ENCODE data around the gene ALAS1.

Gene ALAS1

DNA sequence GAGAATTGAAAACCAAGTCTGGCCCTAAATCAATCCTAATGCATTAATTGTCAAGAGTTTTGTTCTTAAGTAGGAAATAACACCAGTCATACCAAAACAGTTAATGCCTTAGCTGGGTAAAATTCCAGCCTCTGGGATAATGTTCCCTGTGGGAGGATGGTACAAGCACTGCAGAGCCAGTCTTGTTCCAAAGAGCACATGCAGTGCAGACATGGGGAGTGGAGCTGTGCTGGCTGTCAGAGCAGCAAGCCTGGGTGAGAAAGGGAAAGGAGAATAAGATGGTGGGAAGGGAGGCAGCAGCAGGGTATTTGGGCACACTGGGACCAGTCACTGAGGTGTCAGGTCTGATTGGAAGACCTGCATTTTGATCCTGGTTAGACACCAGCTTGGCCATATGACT, 12.1 kb downstream of the ALAS1 start:
- Histone ChIP-seq H3K4me1 (ENCODE audit: control insufficient read depth, insufficient read depth, low read length) (no peaks in the 10 kb centered on the region), H3K27ac (ENCODE audit: low read depth, low read length) (no peak overlapping the region), H3K36me3 (ENCODE audit: control insufficient read depth, insufficient read depth, low read length) (peaks cover 60% of the 10 kb centered on the region), H3K27me3 (ENCODE audit: control insufficient read depth, insufficient read depth, low read length) (no peaks in the 10 kb centered on the region), H3K4me3 (ENCODE audit: low read length) (no peak overlapping the region), H3K9ac (ENCODE audit: low read length) (no peak overlapping the region)

DNA sequence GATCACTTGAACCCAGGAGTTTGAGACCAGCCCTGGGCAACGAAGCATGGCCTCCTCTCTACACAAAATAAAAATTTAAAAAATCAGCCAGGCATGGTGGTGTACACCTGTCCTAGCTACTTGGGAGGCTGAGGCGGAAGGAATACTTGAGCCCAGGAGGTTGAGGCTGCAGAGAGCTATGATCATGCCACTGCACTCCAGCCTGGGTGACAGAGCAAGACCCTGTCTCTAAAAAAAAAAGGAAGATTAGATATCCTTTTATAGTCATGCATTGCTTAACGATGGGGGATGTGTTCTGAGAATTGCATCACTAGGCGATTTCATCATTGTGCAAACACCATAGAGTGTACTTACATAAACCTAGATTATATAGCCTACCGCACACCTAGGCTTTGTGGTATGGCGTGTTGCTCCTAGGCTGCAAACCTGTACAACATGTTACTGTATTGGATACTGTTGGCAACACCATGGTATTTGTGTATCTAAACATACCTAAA, 12.6 kb downstream of the ALAS1 start:
- H3K4me1 ChIP-seq (ENCODE audit: control insufficient read depth, insufficient read depth, low read length) = no peaks in the 10 kb centered on the region
- H3K27ac ChIP-seq (ENCODE audit: low read depth, low read length) = no peak overlapping the region
- no peak overlapping the region for H3K9ac ChIP-seq (ENCODE audit: low read length)
- no peak overlapping the region for H3K4me3 ChIP-seq (ENCODE audit: low read length)
- H3K27me3 ChIP-seq (ENCODE audit: control insufficient read depth, insufficient read depth, low read length) = no peaks in the 10 kb centered on the region
- peaks cover 60% of the 10 kb centered on the region for H3K36me3 ChIP-seq (ENCODE audit: control insufficient read depth, insufficient read depth, low read length)

DNA sequence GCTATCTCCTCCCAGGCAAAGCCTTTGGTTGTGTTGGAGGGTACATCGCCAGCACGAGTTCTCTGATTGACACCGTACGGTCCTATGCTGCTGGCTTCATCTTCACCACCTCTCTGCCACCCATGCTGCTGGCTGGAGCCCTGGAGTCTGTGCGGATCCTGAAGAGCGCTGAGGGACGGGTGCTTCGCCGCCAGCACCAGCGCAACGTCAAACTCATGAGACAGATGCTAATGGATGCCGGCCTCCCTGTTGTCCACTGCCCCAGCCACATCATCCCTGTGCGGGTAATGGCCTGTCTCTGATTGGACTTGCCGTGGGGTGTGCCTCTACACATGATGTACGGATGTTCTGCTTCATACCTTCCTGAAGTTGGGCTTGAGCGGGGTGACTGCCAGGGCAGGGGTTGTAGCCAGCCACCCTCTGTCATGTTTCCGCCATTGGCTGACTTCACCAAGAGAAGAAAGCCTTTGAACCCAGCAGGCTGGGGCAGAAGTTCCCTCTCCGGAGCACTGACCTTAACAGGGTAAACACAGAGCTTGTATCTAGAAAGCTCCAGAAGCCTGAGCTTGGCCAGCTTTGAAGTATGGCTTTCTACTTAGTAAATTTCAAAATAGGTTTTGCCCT, 13.4 kb downstream of the ALAS1 start:
- Histone ChIP-seq H3K27ac (ENCODE audit: low read depth, low read length) (no peak overlapping the region), H3K4me3 (ENCODE audit: low read length) (no peak overlapping the region), H3K27me3 (ENCODE audit: control insufficient read depth, insufficient read depth, low read length) (no peaks in the 10 kb centered on the region), H3K36me3 (ENCODE audit: control insufficient read depth, insufficient read depth, low read length) (peaks cover 55% of the 10 kb centered on the region), H3K4me1 (ENCODE audit: control insufficient read depth, insufficient read depth, low read length) (peaks cover under 1% of the 10 kb centered on the region), H3K9ac (ENCODE audit: low read length) (no peak overlapping the region)

DNA sequence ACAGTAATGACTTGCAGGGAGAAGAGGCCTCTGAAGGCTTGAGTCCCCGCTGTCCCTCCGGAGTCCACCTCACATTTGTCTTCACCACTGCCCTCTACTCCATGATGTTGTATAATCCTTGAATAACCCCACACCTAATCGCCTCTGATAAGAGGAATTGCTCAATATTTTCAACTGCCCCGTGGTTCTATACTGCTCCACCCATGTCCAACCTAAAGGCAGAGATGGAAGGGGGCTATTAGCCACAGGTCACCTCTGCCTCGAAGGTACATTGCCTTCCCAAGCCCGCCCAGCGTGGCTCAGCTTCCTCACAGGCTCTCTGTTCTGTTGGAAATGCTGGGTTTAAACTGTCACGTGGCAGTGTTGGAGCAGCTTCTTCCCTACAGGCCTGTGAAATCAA, 15.0 kb downstream of the ALAS1 start:
- Histone ChIP-seq H3K4me1 (ENCODE audit: control insufficient read depth, insufficient read depth, low read length) (peaks cover 7% of the 10 kb centered on the region), H3K27me3 (ENCODE audit: control insufficient read depth, insufficient read depth, low read length) (no peaks in the 10 kb centered on the region), H3K27ac (ENCODE audit: low read depth, low read length) (no peak overlapping the region)

DNA sequence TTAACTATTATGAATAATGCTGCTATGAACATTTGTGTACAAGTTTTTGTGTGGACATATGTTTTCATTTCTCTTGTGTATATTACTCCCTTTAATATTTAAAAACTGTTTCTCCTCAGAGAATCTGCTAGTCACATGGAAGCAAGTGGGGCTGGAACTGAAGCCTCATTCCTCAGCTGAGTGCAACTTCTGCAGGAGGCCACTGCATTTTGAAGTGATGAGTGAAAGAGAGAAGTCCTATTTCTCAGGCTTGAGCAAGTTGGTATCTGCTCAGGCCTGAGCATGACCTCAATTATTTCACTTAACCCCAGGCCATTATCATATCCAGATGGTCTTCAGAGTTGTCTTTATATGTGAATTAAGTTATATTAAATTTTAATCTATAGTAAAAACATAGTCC, 15.9 kb downstream of the ALAS1 start:
- no peak overlapping the region for H3K27ac ChIP-seq (ENCODE audit: low read depth, low read length)
- no peak overlapping the region for H3K9ac ChIP-seq (ENCODE audit: low read length)
- H3K4me1 ChIP-seq (ENCODE audit: control insufficient read depth, insufficient read depth, low read length) = peaks cover 7% of the 10 kb centered on the region
- H3K27me3 ChIP-seq (ENCODE audit: control insufficient read depth, insufficient read depth, low read length) = no peaks in the 10 kb centered on the region
- no peak overlapping the region for H3K4me3 ChIP-seq (ENCODE audit: low read length)
- H3K36me3 ChIP-seq (ENCODE audit: control insufficient read depth, insufficient read depth, low read length) = peaks cover 44% of the 10 kb centered on the region

More for the DNA sequence above, 15.0 kb downstream of the ALAS1 start:
- Histone ChIP-seq H3K36me3 (ENCODE audit: control insufficient read depth, insufficient read depth, low read length) (peaks cover 46% of the 10 kb centered on the region), H3K4me3 (ENCODE audit: low read length) (no peak overlapping the region), H3K9ac (ENCODE audit: low read length) (no peak overlapping the region)

DNA sequence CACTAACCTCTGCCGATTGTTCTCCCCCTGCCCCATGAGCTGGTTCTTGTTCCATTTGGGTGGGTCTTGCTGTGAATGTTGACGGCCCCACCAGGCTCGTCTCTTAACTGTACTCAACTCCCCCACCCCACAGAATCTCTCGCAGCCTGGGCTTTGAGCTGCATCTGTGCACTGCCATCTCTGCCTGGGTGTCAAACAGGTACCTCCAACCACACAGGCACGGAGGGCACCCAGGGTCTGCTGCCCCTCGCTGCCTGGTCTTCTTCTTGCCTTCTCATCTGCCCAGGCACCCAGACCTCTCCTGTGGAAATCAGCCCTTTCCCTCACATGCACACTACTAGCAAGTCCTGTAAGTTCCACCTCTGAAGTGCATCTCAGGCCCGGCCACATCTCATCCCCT, 17.4 kb downstream of the ALAS1 start:
- peaks cover 7% of the 10 kb centered on the region for H3K4me1 ChIP-seq (ENCODE audit: control insufficient read depth, insufficient read depth, low read length)
- no peaks in the 10 kb centered on the region for H3K27me3 ChIP-seq (ENCODE audit: control insufficient read depth, insufficient read depth, low read length)
- H3K27ac ChIP-seq (ENCODE audit: low read depth, low read length) = no peak overlapping the region
- no peak overlapping the region for H3K4me3 ChIP-seq (ENCODE audit: low read length)
- no peak overlapping the region for H3K9ac ChIP-seq (ENCODE audit: low read length)
- peaks cover 37% of the 10 kb centered on the region for H3K36me3 ChIP-seq (ENCODE audit: control insufficient read depth, insufficient read depth, low read length)

DNA sequence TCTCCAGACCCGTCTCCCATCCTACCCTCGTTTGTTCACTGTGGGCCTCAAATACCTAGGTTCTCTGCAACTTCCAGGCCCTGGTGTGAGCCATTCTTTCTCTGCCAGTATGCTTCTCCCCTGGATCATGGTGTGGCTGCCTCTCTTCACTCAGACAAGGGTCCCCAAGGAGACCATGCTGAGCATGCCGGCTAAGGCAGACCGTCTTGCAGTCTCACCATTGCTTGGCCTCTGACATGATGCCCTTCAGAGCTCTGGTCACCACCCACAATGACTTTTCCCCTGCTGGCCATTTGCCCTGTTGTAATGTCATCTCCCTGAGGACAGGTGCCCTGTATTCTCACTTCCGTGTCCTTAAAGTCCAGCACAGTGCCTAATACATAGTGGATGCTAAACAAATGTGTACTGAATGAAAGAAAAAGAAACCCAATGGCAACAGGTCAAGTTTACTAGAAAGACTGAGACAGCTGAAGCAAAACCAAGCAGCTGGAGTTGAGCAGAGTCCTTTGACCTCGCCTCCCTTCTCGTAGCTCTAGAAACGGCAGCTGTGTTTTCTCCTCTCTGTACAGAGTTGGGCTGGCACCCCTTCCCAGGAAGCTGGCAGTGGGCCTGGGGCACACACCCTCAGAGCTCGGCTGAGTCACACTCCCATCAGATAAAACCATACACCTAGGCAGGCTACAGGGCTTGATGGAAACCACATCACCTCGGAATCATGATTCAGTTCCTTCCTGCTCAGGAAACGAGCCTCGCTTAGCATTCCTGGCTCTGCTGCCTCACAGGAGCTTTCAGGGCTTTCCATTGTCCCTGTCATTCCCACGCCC, 18.8 kb downstream of the ALAS1 start:
- peaks cover 7% of the 10 kb centered on the region for H3K4me1 ChIP-seq (ENCODE audit: control insufficient read depth, insufficient read depth, low read length)

DNA sequence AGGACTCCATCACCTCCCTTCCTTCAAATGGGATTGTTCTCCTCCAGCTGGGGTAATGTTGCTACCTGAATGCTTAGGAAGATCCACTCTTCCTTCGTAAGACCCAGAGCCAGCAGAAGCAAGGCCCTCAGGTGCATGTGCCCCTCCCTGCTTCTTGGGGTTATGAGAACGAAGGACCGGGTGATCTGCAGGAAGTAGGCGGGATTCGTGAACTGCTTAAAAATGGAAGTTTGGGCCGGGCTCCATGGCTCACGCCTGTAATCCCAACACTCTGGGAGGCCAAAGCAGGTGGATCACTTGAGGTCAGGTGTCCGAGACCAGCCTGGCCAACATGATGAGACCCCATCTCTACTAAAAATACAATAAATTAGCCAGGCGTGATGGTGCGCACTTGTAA, 19.4 kb downstream of the ALAS1 start:
- peaks cover 26% of the 10 kb centered on the region for H3K36me3 ChIP-seq (ENCODE audit: control insufficient read depth, insufficient read depth, low read length)
- H3K27ac ChIP-seq (ENCODE audit: low read depth, low read length) = peak overlapping the region; percentile 50
- no peak overlapping the region for H3K9ac ChIP-seq (ENCODE audit: low read length)
- peaks cover 7% of the 10 kb centered on the region for H3K4me1 ChIP-seq (ENCODE audit: control insufficient read depth, insufficient read depth, low read length)
- peak overlapping the region; percentile 39 for H3K4me3 ChIP-seq (ENCODE audit: low read length)
- H3K27me3 ChIP-seq (ENCODE audit: control insufficient read depth, insufficient read depth, low read length) = no peaks in the 10 kb centered on the region

More for the DNA sequence above, 18.8 kb downstream of the ALAS1 start:
- H3K36me3 ChIP-seq (ENCODE audit: control insufficient read depth, insufficient read depth, low read length) = peaks cover 26% of the 10 kb centered on the region
- no peak overlapping the region for H3K9ac ChIP-seq (ENCODE audit: low read length)
- H3K27ac ChIP-seq (ENCODE audit: low read depth, low read length) = peak overlapping the region; percentile 50
- peak overlapping the region; percentile 39 for H3K4me3 ChIP-seq (ENCODE audit: low read length)
- H3K27me3 ChIP-seq (ENCODE audit: control insufficient read depth, insufficient read depth, low read length) = no peaks in the 10 kb centered on the region

DNA sequence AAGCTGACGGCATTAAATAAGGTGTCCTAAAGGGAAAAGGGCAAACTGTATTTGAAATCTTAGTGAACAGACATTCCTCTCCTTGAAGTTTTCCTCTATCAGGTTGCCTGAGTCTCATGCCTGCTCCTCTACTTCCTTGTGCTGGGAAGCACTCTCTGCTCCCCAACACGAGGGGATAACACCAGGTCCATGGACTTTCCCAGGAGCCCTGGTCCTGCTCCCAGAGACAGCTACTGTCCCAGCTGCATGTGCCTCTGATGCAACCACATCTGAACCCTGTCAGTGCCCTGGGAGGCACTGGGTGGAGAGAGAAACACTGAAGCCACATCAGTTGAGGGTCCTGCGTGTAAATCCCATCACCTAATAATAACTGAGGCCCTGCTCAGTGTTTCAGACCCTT, 20.1 kb downstream of the ALAS1 start:
- no peak overlapping the region for H3K9ac ChIP-seq (ENCODE audit: low read length)
- no peak overlapping the region for H3K4me3 ChIP-seq (ENCODE audit: low read length)
- no peak overlapping the region for H3K27ac ChIP-seq (ENCODE audit: low read depth, low read length)
- H3K27me3 ChIP-seq (ENCODE audit: control insufficient read depth, insufficient read depth, low read length) = no peaks in the 10 kb centered on the region
- peaks cover 7% of the 10 kb centered on the region for H3K4me1 ChIP-seq (ENCODE audit: control insufficient read depth, insufficient read depth, low read length)
- peaks cover 21% of the 10 kb centered on the region for H3K36me3 ChIP-seq (ENCODE audit: control insufficient read depth, insufficient read depth, low read length)

DNA sequence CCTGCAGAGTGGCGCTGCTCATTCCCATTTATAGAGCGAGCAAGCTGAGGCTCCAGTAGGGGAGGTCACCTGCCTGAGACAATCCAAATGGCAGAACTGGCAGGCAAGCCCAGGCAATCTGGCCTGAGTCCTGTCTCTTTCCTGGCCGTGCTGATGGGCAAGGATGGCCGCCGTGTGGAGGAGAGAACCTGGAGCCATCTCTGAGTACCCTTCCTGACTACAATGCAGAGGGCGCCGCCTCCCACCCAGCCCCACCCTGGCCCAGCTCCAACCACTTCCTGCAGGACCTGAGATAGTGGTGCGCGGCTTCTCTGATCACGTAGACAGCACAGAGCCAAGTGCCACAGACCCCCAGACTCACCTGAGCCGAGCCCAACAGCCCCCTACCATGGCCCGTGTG, 20.5 kb downstream of the ALAS1 start:
- no peak overlapping the region for H3K4me3 ChIP-seq (ENCODE audit: low read length)
- H3K36me3 ChIP-seq (ENCODE audit: control insufficient read depth, insufficient read depth, low read length) = peaks cover 18% of the 10 kb centered on the region
- H3K27ac ChIP-seq (ENCODE audit: low read depth, low read length) = no peak overlapping the region
- H3K9ac ChIP-seq (ENCODE audit: low read length) = no peak overlapping the region
- peaks cover 7% of the 10 kb centered on the region for H3K4me1 ChIP-seq (ENCODE audit: control insufficient read depth, insufficient read depth, low read length)
- H3K27me3 ChIP-seq (ENCODE audit: control insufficient read depth, insufficient read depth, low read length) = no peaks in the 10 kb centered on the region

DNA sequence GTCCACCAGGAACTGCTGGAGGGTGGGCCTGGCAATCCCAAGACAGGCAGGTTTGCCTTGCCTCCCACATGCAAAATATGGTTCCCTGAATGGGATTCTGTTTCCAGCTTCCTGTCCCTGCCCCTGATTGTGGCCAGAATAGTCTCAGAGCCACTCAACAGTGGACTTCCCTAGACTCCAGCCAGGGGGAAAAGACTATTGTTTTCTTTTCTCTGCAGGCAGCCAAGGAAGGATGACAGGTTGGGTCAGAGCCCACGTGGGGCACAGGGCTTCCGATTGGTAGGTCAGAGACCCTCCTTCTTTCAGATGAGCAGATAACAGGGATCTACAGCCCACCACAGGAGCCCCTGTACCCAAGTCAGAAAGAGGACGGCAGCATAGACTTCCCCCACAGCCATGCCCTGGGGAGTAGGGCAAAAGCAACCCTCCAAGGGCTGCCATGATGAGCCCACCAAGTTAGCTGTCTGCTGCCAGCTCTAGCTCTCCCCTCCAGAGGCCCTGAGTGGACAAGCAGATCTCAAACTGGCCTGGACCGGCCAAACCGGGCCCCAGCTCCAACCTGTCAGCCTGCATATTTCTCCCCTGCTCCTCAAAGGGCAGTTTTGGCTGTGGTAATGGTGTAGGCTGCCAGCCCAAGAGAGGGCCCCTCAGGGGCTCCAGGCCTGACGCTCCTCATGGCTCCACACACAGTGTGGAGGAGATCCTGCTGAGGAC, 21.1 kb downstream of the ALAS1 start:
- H3K4me3 ChIP-seq (ENCODE audit: low read length) = no peak overlapping the region
- no peaks in the 10 kb centered on the region for H3K27me3 ChIP-seq (ENCODE audit: control insufficient read depth, insufficient read depth, low read length)
- no peak overlapping the region for H3K27ac ChIP-seq (ENCODE audit: low read depth, low read length)
- no peak overlapping the region for H3K9ac ChIP-seq (ENCODE audit: low read length)
- H3K36me3 ChIP-seq (ENCODE audit: control insufficient read depth, insufficient read depth, low read length) = peaks cover 13% of the 10 kb centered on the region
- peaks cover 7% of the 10 kb centered on the region for H3K4me1 ChIP-seq (ENCODE audit: control insufficient read depth, insufficient read depth, low read length)

DNA sequence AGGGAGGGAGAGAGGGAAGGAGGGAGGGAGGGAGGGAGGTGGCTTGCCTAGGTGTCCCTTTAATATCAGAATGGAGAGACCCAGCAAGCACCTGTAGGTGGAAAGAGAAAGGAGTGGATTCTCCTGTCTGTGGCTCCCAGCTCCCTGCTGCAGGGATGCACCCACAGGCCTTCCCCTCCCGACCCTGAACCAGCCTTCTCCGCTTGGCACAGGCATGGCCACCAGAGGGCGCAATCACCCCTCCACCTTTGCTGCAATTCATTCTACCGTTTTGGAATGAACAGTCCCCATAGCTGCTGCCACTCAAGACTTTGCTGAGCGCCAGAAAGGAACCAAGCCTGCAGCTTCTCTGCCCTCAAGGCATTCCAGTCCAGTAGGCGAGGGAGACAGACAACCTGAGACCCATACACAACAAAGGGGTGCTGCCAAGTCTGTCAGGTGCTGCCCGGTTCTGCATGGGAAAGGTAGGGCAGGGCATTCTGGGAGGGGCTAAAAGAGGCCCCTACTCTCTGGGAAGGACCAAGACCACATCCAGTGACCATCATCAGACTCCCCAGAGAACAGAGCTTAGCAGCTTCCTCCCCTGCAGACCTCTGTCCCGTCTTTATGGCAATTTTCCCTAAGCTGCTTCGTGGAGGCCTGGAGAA, 22.5 kb downstream of the ALAS1 start:
- no peak overlapping the region for H3K9ac ChIP-seq (ENCODE audit: low read length)
- peaks cover 7% of the 10 kb centered on the region for H3K4me1 ChIP-seq (ENCODE audit: control insufficient read depth, insufficient read depth, low read length)
- H3K36me3 ChIP-seq (ENCODE audit: control insufficient read depth, insufficient read depth, low read length) = peaks cover 3% of the 10 kb centered on the region
- no peaks in the 10 kb centered on the region for H3K27me3 ChIP-seq (ENCODE audit: control insufficient read depth, insufficient read depth, low read length)
- H3K27ac ChIP-seq (ENCODE audit: low read depth, low read length) = no peak overlapping the region
- no peak overlapping the region for H3K4me3 ChIP-seq (ENCODE audit: low read length)
